GM10266 (cell line): Measurements from ENCODE around the gene CTSH.
A peak's percentile ranks its signal among the peaks of the same experiment; 100 is the strongest.
"Not testable (repeated sequence)": the region's sequence is repeated elsewhere in the genome, so short reads cannot be mapped to it uniquely, and the experiment has no call there.

Experiments
- DNase-seq: peaks from one replicate; pipeline ENCODE4 v3.0.0; 2012; ENCODE audit errors: extremely low spot score
- CTCF ChIP-seq: IDR thresholded peaks from 2 replicates; pipeline ENCODE4 v1.5.1; 2012; ENCODE audit warnings: mild to moderate bottlenecking, low read depth; ENCODE audit not compliant: control insufficient read depth, insufficient read depth; ENCODE audit errors: missing control alignments

Gene CTSH

GRCh38 chr15:78878356-78878755 lies 66.5 kb downstream of the CTSH start:
- no peak for DNase-seq
- no peak for TF ChIP-seq CTCF

- DNase-seq = not testable (repeated sequence)
These were observed 67.9 kb downstream of the CTSH start for GRCh38 chr15:78876954-78877353.

DNA sequence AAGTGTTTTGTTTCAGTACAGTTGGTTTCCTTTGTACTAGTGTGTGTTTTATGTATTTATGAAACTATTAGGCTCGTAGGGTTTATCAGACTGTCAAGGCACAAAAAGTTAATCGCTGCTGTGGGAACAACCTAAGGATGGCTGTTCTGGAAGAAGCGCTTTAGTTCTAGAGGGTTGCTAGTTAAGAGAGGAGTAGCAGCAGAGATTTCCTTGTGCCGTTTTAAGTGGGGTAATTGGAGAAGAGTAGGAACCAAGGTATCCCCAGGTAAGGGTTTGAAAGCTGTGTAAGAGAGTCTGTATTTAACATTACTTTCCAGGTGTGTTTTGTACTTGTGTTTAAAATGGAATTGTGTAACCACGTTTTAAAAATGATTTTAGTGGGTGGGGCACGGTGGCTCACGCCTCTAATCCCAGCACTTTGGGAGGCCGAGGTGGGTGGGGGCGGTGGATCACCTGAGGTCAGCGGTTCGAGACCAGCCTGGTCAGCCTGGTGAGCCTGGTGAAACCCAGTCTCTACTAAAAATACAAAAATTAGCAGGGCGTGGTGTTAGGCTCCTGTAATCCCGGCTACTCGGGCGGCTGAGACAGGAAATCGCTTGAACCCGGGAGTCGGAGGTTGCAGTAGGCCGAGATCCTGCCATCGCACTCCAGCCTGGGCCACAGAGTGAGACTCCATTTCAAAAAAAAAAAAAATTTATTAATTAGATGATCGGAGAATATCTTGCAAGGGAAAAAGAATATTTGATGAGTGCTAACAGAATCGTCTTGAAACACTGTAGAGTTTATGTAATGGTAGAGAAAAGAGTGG lies 69.5 kb downstream of the CTSH start:
- no peak for TF ChIP-seq CTCF
- DNase-seq = no peak

GRCh38 chr15:78873793-78874765 lies 70.8 kb downstream of the CTSH start:
- no peak for DNase-seq
- TF ChIP-seq CTCF = no peak

- peak; percentile 87 for DNase-seq
These were observed 71.7 kb downstream of the CTSH start for GRCh38 chr15:78872972-78873792.

DNA sequence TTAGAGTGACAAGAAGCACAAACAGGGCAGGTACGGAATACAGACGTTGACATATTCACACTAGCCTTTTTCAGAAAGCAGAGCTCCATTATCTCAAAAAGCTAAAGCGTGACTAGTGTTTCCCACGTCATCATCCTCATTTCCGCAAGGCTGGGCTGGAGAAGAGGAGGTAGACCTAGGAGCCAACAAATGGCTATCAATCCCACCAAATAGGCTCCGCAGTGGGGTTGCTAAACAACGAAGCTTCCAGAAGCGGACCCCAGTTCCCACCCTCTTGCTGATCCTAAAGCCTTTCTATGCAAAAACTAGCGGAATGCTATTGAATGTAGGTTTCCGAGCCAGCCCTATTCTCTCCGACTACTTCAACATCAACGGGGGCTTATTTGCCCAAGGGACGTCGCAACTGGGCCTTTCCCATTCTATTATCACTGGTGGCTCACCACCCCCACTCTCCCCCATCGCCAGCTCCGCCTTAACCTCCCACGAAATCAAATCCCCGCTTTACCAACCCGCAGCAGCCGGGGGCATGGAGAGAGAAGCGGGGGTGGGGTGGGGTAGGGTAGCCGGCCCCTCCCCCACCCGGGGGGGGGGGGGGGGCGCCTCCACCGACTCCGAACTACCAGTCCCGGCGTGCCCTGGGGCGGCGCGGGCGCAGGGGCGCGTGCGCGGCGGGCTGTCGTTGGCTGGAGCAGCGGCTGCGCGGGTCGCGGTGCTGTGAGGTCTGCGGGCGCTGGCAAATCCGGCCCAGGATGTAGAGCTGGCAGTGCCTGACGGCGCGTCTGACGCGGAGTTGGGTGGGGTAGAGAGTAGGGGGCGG lies 72.5 kb downstream of the CTSH start, which contains the start of gene MORF4L1:
TSS of gene MORF4L1 (plus strand) at position 736 of the 817 bp plus-strand sequence. CDS start 128 bp downstream, outside the sequence.
- no peak for TF ChIP-seq CTCF
- DNase-seq = peak; percentile 94

More at GRCh38 chr15:78872972-78873792, 71.7 kb downstream of the CTSH start:
- peak; percentile 78 for TF ChIP-seq CTCF

GRCh38 chr15:78871483-78872127 lies 73.2 kb downstream of the CTSH start:
- DNase-seq = not testable (repeated sequence)
